ENCODE results near the gene WNK2.
A peak's percentile ranks its signal among the peaks of the same experiment; 100 is the strongest.
"Not testable (repeated sequence)": the region's sequence is repeated elsewhere in the genome, so short reads cannot be mapped to it uniquely, and the experiment has no call there.

WNK2 gene

GRCh38 chr9:93183663-93184431 is at the start of gene WNK2:
Gene WNK2, plus strand, starts transcription at chr9:93184139. Its CDS starts 791 bp downstream, at chr9:93184930.
- peak; percentile 52 for DNase-seq

GRCh38 chr9:93134740-93135444 is 49.0 kb upstream of the WNK2 start:
- no peak for DNase-seq

- DNase-seq, result no peak
These were observed 47.9 kb upstream of the WNK2 start for GRCh38 chr9:93136011-93136440.

- DNase-seq, result no peak
These were observed 46.6 kb upstream of the WNK2 start for GRCh38 chr9:93137362-93137761.

- DNase-seq, result no peak
These were observed 45.7 kb upstream of the WNK2 start for GRCh38 chr9:93138171-93138764.

- DNase-seq, result no peak
These were observed 44.4 kb upstream of the WNK2 start for GRCh38 chr9:93139365-93140182.

- no peak for DNase-seq
These were observed 42.0 kb upstream of the WNK2 start for GRCh38 chr9:93141771-93142483.

- no peak for DNase-seq
These were observed 40.0 kb upstream of the WNK2 start for GRCh38 chr9:93143830-93144530.

- DNase-seq, result not testable (repeated sequence)
These were observed 37.2 kb upstream of the WNK2 start for GRCh38 chr9:93146696-93147095.

GRCh38 chr9:93147632-93148031 is 36.3 kb upstream of the WNK2 start:
- DNase-seq, result no peak

- DNase-seq, result no peak
These were observed 35.2 kb upstream of the WNK2 start for GRCh38 chr9:93148721-93149120.

- no peak for DNase-seq
These were observed 34.6 kb upstream of the WNK2 start for GRCh38 chr9:93149361-93149760.

- no peak for DNase-seq
These were observed 32.7 kb upstream of the WNK2 start for GRCh38 chr9:93151097-93151784.

GRCh38 chr9:93154293-93154903 is 29.5 kb upstream of the WNK2 start:
- peak; percentile 30 for DNase-seq

GRCh38 chr9:93155716-93156474 is 28.0 kb upstream of the WNK2 start:
- no peak for DNase-seq

- DNase-seq, result no peak
These were observed 27.4 kb upstream of the WNK2 start for GRCh38 chr9:93156475-93157008.

GRCh38 chr9:93159601-93160471 is 24.1 kb upstream of the WNK2 start:
- peak; percentile 63 for DNase-seq

GRCh38 chr9:93161786-93162562 is 22.0 kb upstream of the WNK2 start:
- no peak for DNase-seq
